Measurements from ENCODE around the gene UBE2QL1. TPM values are rescaled to one million over a fixed set of nuclear protein-coding genes. Genes with fewer than 3 reads are reported as not detected.
A peak's percentile ranks its signal among the peaks of the same experiment; 100 is the strongest.

Gene UBE2QL1
- total RNA-seq, 2 donors from 2014 or later, result 0.05 TPM; not detected in 1

DNA sequence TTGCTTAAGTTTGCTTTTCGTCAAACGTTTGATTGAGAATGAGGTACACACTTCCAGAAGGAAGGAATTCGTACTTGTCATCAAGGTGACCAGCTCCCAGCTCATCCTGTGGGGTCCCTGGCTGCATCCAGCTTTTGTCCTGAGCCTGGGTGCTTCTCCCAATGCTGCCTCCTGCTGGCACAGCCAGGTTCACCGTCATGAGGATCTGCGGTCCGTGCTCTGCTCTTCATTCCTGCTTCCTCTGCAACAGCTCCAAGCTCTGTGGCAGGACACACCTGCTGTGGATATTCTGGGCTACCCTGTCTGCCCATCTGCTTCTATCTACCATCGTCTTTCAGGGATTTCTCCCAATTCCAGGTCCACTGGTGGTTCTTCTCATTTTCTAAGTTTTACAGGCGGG lies 13.3 kb upstream of the UBE2QL1 start:
- Mint-ChIP-seq H3K4me1 (peaks cover 3% of the 10 kb centered on the region), H3K36me3 (ENCODE audit: low read depth) (no peaks in the 10 kb centered on the region), H3K4me3 (no peak overlapping the region), H3K27ac (no peak overlapping the region), H3K27me3 (peaks cover 48% of the 10 kb centered on the region)
- ATAC-seq (no peak), DNase-seq (no peak)
- no peaks in the 10 kb centered on the region for H3K9me3 ChIP-seq (ENCODE audit: control insufficient read depth, low read length, poor library complexity, severe bottlenecking)

DNA sequence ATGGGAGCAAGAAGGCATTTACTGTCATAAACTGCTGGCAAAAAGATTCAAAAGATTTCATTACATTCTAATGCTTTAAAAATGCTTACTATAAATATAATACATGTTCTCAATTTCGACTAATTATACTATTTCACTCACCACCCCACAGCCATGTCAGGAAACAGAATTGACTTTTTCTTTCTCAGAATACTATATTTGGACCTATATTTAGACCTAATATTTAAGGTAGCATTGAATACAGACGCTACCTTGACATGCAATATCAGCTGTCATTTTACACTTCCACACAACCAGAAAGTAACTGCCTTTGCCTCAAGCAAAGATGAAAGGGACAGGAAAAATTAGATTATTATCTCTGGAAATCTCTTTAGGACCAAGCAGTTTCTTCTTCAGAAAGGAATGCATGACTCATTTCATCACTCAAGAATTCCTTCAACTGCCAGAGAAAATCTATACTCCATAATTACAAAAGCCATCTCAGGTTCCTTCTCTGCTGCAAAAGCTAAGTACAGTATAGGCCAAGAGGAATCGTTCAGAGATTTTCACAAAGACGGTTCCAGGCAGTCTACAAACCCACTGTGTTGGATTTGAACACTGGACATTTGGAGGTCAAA lies 11.8 kb upstream of the UBE2QL1 start:
- H3K36me3 Mint-ChIP-seq (ENCODE audit: low read depth), result no peaks in the 10 kb centered on the region
- DNase-seq, result no peak
- no peak overlapping the region for H3K4me3 Mint-ChIP-seq
- ATAC-seq, result no peak
- H3K9me3 ChIP-seq (ENCODE audit: control insufficient read depth, low read length, poor library complexity, severe bottlenecking), result no peaks in the 10 kb centered on the region
- no peak overlapping the region for H3K27ac Mint-ChIP-seq
- H3K4me1 Mint-ChIP-seq, result peaks cover 3% of the 10 kb centered on the region
- peaks cover 39% of the 10 kb centered on the region for H3K27me3 Mint-ChIP-seq

DNA sequence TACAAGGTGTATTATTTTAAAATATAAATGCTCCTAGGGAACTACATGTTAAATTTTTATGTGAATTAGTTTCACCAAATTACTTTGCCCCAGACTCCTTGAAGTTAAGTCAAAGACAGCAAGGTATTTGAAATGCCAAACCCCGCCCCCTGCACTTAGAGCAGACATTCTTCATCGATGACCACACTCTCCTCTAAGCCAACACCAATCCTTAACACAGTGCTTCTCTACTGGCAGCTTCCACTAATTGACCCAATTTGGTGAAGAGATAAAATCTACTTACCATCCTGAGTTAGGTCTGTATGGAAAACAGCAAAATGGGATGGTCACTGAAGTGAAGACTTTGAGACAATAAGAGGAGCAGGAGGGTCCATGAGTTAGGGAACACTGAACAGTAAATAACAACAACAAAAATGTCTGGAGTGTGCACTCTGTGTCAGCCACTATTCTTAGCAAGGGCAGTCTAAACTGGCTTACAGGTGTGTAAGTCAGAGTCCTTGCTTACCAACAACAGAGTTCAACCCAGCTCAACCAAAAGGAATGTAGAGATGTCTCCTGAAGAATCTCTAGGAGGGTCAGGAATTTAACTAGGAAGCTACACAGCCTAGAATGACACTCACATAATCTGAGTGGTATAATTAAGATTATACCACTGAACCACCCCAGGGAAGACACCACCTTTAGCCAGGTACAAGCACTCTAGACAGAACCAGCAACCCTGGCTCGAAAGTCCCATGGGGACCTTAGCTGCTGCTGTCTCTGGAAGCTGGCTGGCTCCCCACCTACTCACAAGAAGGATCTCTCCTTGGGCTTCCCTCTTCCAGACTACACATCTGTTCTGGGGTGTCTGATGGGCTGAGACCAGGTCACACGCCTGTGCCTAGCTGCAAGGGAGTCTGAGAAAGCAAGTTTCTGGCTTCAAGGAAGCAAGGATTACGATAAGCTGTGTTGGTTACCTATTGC lies 8.8 kb upstream of the UBE2QL1 start:
- Mint-ChIP-seq H3K36me3 (ENCODE audit: low read depth) (no peaks in the 10 kb centered on the region), H3K27me3 (peaks cover 16% of the 10 kb centered on the region), H3K4me1 (peaks cover 3% of the 10 kb centered on the region), H3K4me3 (no peak overlapping the region), H3K27ac (no peak overlapping the region)
- no peak for ATAC-seq
- no peak for DNase-seq
- no peaks in the 10 kb centered on the region for H3K9me3 ChIP-seq (ENCODE audit: control insufficient read depth, low read length, poor library complexity, severe bottlenecking)

DNA sequence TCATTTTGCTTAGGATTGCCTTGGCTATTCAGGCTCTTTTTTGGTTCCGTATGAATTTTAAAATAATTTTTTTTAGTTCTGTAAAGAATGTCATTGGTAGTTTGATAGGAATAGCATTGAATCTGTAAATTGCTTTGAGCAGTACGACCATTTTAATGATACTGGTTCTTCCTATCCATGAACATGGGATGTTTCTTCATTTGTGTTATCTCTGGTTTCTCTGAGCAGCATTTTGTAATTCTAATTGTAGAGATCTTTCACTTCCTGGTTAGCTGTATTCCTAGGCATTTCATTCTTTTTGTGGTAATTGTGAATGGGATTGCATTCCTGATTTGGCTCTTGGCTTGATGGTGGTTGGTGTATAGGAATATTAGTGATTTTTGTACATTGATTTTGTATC lies 6.3 kb upstream of the UBE2QL1 start:
- no peaks in the 10 kb centered on the region for H3K36me3 Mint-ChIP-seq (ENCODE audit: low read depth)
- peaks cover 6% of the 10 kb centered on the region for H3K27me3 Mint-ChIP-seq
- H3K4me3 Mint-ChIP-seq, result no peak overlapping the region
- no peak for DNase-seq
- no peak for ATAC-seq
- no peak overlapping the region for H3K27ac Mint-ChIP-seq
- H3K4me1 Mint-ChIP-seq, result no peaks in the 10 kb centered on the region
- H3K9me3 ChIP-seq (ENCODE audit: control insufficient read depth, low read length, poor library complexity, severe bottlenecking), result no peaks in the 10 kb centered on the region

DNA sequence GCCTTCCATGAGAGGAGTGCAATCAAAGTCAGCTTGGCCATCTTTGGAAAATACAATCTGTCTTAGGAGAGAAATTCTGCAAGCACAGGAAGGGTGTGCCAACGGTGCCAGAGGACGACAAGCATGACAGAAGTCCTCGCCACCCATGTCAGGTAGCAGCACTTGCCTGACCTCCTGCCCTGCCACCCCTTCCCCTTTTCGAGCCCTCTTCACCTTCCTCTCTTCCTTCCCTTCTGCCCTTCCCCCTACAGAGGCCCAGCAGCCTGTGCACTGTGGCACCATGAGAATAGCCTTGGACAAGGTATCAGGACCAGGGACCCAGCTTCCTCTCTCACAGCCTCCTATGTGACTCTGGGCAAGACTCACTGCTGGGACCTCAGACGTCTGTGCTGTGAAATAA lies 5.3 kb upstream of the UBE2QL1 start:
- no peak overlapping the region for H3K27ac Mint-ChIP-seq
- DNase-seq (no peak), ATAC-seq (no peak)
- H3K36me3 Mint-ChIP-seq (ENCODE audit: low read depth), result no peaks in the 10 kb centered on the region
- H3K9me3 ChIP-seq (ENCODE audit: control insufficient read depth, low read length, poor library complexity, severe bottlenecking), result no peaks in the 10 kb centered on the region
- H3K27me3 Mint-ChIP-seq, result peaks cover 6% of the 10 kb centered on the region
- H3K4me3 Mint-ChIP-seq, result no peak overlapping the region
- H3K4me1 Mint-ChIP-seq, result no peaks in the 10 kb centered on the region

DNA sequence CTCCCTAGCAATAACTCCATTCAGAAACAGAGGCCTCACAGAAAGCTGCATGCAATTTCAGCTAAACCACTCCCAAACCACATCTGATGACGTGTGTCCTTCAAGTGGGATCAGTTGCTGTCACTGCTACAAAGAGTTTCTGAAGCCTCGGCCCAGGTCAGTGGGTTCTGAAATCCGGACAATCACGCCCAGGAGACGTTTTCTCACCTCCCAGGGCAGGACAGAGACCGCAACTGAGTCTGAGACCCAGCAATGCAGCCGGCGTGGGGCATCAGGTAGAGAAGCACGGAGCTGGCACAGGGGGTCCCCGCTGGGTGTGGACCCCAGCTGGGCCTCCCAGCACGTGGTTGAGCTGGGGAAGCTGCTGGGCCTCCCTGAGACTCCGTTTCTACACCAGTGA lies 2.6 kb upstream of the UBE2QL1 start:
- Mint-ChIP-seq H3K27me3 (peaks cover 19% of the 10 kb centered on the region), H3K4me1 (peaks cover 5% of the 10 kb centered on the region), H3K27ac (no peak overlapping the region), H3K36me3 (ENCODE audit: low read depth) (peaks cover 2% of the 10 kb centered on the region), H3K4me3 (no peak overlapping the region)
- H3K9me3 ChIP-seq (ENCODE audit: control insufficient read depth, low read length, poor library complexity, severe bottlenecking), result no peaks in the 10 kb centered on the region
- ATAC-seq (no peak), DNase-seq (no peak)

DNA sequence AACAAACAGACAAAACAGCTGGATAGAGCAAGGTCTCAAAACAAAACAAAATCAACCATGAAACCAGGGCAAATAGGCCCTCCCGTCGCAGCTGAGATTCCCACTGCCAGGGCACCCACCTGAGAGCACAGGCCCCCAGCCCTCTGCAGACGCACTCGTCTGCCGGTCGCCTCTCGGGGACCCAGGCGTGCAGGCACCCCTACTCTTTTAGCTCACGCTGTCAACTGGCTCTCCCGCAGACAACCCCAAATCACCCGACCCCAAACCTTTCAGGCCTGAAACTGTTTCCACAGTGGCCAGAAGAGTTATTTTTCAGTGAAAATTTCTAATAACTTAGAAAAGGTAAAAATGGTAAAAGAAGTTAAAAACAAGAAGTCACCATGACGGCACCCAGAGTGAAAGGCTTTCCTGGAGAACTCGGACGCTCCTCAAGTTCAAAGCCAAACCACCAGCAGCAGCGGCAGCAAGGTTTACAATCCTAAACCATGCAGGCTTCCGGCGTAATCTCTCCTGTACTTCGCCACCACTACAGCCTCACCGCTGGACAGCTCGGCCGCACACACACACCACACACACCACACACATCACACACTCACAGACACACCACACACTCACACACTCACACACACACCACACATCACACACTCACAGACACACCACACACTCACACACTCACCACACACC lies 1.9 kb upstream of the UBE2QL1 start:
- Mint-ChIP-seq H3K4me3 (no peak overlapping the region), H3K4me1 (peaks cover 5% of the 10 kb centered on the region), H3K27ac (no peak overlapping the region), H3K27me3 (peaks cover 24% of the 10 kb centered on the region), H3K36me3 (ENCODE audit: low read depth) (peaks cover 2% of the 10 kb centered on the region)
- H3K9me3 ChIP-seq (ENCODE audit: control insufficient read depth, low read length, poor library complexity, severe bottlenecking), result no peaks in the 10 kb centered on the region
- ATAC-seq, result no peak
- DNase-seq, result no peak

DNA sequence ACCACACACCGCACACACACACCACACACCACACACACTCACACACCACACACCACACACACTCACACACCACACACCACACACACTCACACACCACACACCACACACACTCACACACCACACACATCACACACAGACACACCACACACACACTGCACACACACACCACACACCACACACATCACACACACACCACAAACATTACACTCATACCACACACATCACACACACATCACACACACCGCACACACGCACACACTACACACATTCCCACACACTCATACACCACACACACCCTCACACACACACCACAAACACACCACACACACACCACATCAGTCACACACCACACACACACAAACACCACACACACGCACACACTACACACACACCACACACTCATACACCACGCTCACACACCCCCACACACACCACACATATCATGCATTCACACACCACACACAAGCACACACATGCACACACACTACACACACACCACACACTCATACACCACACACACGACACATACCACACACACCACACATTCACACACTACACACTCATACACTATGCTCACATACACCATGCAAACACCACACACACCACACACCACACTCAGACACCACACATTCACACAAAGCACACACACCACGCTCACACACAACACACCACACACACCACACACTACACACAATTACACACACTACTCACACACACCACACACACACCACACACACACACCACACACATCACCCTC lies 1.1 kb upstream of the UBE2QL1 start:
- Mint-ChIP-seq H3K27me3 (peaks cover 30% of the 10 kb centered on the region), H3K27ac (no peak overlapping the region), H3K4me1 (peaks cover 5% of the 10 kb centered on the region), H3K36me3 (ENCODE audit: low read depth) (peaks cover 2% of the 10 kb centered on the region), H3K4me3 (no peak overlapping the region)
- ATAC-seq (no peak), DNase-seq (no peak)
- H3K9me3 ChIP-seq (ENCODE audit: control insufficient read depth, low read length, poor library complexity, severe bottlenecking), result no peaks in the 10 kb centered on the region

DNA sequence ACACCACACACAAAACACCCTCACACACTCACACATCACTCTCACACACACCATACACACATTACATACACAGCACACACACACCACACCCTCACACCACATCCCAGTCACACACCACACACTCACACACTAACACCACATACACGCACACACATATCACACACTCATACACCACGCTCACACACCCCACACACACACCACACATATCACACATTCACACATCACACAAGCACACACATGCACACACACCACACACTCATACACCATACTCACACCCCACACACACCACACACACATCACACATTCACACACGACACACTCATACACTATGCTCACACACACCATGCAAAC lies 543 bp upstream of the UBE2QL1 start:
- DNase-seq (no peak), ATAC-seq (no peak)
- Mint-ChIP-seq H3K27me3 (peaks cover 36% of the 10 kb centered on the region), H3K27ac (no peak overlapping the region), H3K4me1 (peaks cover 5% of the 10 kb centered on the region), H3K4me3 (no peak overlapping the region), H3K36me3 (ENCODE audit: low read depth) (peaks cover 2% of the 10 kb centered on the region)
- H3K9me3 ChIP-seq (ENCODE audit: control insufficient read depth, low read length, poor library complexity, severe bottlenecking), result no peaks in the 10 kb centered on the region

DNA sequence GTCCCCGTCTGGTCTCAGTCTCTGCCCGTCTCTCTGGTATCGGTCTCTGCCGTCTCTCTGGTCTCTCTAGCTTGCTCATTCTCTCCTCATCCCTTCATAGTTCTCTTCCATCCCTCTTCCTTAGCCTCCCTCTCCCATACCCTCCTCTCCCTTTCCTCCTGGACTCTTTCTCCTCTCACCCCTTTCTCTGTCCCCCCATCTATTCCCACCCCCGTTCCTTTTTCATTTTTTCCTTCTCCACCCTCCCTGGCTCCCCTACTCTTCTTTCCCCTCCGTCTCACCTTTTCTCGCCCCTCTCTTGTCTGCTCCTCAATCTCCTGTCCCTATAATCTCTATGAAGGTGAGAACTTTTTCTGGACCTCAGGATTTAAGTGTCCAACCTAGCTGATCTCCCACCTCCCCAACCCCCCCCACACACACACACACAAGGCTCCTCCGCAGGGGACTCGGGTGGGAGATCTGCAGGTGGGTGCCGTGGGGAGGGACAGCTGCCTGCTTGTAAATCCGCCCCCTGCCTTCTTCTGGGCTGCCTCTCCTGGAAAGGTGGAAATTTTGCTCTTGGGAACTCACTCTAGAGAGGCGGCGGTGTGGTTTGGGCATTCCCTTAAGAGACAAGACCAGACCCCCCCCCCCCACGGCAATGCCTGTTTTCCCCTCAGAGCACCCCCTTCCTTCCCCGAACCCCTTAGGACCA lies 953 bp downstream of the UBE2QL1 start:
- ATAC-seq, result no peak
- no peak overlapping the region for H3K27ac Mint-ChIP-seq

DNA sequence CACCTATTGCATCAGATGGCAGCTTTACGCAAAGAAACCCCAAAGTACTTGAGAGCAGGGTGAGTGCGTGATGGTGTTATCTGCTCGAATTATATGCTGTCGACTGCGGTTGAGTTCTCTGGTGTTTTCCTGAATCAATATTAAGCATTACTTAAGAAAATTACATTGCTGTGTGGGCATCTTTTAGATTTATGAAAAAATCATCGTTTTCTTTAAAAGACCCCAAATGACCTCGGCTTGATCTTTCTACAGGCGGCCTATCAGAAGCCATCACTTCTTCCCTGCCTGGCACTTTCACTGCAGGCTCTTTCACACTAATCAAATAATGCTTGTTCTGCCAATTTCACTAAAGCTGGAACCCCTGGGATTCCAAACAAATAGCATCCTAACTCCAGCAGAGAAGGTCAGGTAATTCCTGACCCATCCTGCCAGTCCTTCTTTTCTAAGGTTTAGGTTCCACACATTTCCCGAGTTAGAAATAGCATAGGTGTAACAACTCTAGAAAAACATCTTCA lies 1.7 kb downstream of the UBE2QL1 start:
- no peak for ATAC-seq
- no peak overlapping the region for H3K27ac Mint-ChIP-seq
- H3K4me3 Mint-ChIP-seq, result peak overlapping the region; percentile 90
- no peaks in the 10 kb centered on the region for H3K9me3 ChIP-seq (ENCODE audit: control insufficient read depth, low read length, poor library complexity, severe bottlenecking)
- H3K27me3 Mint-ChIP-seq, result peaks cover 58% of the 10 kb centered on the region
- H3K4me1 Mint-ChIP-seq, result peaks cover 5% of the 10 kb centered on the region
- DNase-seq, result no peak
- peaks cover 2% of the 10 kb centered on the region for H3K36me3 Mint-ChIP-seq (ENCODE audit: low read depth)

More for the DNA sequence above, 953 bp downstream of the UBE2QL1 start:
- Mint-ChIP-seq H3K27me3 (peaks cover 51% of the 10 kb centered on the region), H3K36me3 (ENCODE audit: low read depth) (peaks cover 2% of the 10 kb centered on the region), H3K4me3 (peak overlapping the region; percentile 90), H3K4me1 (peaks cover 5% of the 10 kb centered on the region)
- no peaks in the 10 kb centered on the region for H3K9me3 ChIP-seq (ENCODE audit: control insufficient read depth, low read length, poor library complexity, severe bottlenecking)
- DNase-seq, result no peak

All from T-helper 17 cell (primary cell).